ENCODE measurements around the gene LIPC.

Gene LIPC

GRCh38 chr15:58526647-58527192, 94.9 kb downstream of the LIPC start:
- Histone ChIP-seq H3K27ac (ENCODE audit: extremely low read depth, low read depth, low read length) (no peak overlapping the region), H3K4me1 (ENCODE audit: control insufficient read depth, insufficient read depth, low read length) (no peaks in the 10 kb centered on the region), H3K9me3 (ENCODE audit: control insufficient read depth, insufficient read depth, low read depth, low read length) (no peaks in the 10 kb centered on the region), H3K36me3 (ENCODE audit: control insufficient read depth in 2 of 2, insufficient read depth in 1 of 2, low read length in 2 of 2) (no peaks in the 10 kb centered on the region), H3K4me3 (ENCODE audit: low read depth, low read length) (no peak overlapping the region)
- TF ChIP-seq MEIS1 (CRISPR knock-in tag; IDR thresholded peaks at IDR 0.05; ENCODE audit: borderline replicate concordance) = no peak
- TF ChIP-seq ZNF600 (tag by site-specific recombination; IDR thresholded peaks at IDR 0.05) = no peak
- TF ChIP-seq IKZF3 (tag by site-specific recombination; IDR thresholded peaks at IDR 0.05) = no peak
- no peak for TF ChIP-seq ZNF514 (tag by site-specific recombination; IDR thresholded peaks at IDR 0.05)
- no peak for TF ChIP-seq ZNF18 (tag by site-specific recombination; IDR thresholded peaks at IDR 0.05)
- no peak for TF ChIP-seq ZNF426 (tag by site-specific recombination; IDR thresholded peaks at IDR 0.05)
- no peak for TF ChIP-seq ZNF114 (tag by site-specific recombination; IDR thresholded peaks at IDR 0.05)
- TF ChIP-seq, protein P1, sequence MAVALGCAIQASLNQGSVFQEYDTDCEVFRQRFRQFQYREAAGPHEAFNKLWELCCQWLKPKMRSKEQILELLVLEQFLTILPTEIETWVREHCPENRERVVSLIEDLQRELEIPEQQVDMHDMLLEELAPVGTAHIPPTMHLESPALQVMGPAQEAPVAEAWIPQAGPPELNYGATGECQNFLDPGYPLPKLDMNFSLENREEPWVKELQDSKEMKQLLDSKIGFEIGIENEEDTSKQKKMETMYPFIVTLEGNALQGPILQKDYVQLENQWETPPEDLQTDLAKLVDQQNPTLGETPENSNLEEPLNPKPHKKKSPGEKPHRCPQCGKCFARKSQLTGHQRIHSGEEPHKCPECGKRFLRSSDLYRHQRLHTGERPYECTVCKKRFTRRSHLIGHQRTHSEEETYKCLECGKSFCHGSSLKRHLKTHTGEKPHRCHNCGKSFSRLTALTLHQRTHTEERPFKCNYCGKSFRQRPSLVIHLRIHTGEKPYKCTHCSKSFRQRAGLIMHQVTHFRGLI (tag by site-specific recombination; IDR thresholded peaks at IDR 0.05) = no peak
- no peak for TF ChIP-seq OSR2 (tag by site-specific recombination; IDR thresholded peaks at IDR 0.05)
- TF ChIP-seq, protein P2, sequence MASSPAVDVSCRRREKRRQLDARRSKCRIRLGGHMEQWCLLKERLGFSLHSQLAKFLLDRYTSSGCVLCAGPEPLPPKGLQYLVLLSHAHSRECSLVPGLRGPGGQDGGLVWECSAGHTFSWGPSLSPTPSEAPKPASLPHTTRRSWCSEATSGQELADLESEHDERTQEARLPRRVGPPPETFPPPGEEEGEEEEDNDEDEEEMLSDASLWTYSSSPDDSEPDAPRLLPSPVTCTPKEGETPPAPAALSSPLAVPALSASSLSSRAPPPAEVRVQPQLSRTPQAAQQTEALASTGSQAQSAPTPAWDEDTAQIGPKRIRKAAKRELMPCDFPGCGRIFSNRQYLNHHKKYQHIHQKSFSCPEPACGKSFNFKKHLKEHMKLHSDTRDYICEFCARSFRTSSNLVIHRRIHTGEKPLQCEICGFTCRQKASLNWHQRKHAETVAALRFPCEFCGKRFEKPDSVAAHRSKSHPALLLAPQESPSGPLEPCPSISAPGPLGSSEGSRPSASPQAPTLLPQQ (tag by site-specific recombination; IDR thresholded peaks at IDR 0.05) = no peak
- TF ChIP-seq ZNF274 (IDR thresholded peaks at IDR 0.05; ENCODE audit: low read length) = no peak
- no peak for TF ChIP-seq ZNF274 (tag by site-specific recombination; IDR thresholded peaks at IDR 0.05; ENCODE audit: borderline replicate concordance)
- TF ChIP-seq ZNF639 (tag by site-specific recombination; IDR thresholded peaks at IDR 0.05) = no peak
- no peak for TF ChIP-seq ZNF404 (tag by site-specific recombination; IDR thresholded peaks at IDR 0.05)
- no peak for TF ChIP-seq ZNF221 (tag by site-specific recombination; IDR thresholded peaks at IDR 0.05; ENCODE audit: borderline replicate concordance)
- CTCF ChIA-PET = no interaction called here
- POLR2A ChIA-PET = no interaction called here

DNA sequence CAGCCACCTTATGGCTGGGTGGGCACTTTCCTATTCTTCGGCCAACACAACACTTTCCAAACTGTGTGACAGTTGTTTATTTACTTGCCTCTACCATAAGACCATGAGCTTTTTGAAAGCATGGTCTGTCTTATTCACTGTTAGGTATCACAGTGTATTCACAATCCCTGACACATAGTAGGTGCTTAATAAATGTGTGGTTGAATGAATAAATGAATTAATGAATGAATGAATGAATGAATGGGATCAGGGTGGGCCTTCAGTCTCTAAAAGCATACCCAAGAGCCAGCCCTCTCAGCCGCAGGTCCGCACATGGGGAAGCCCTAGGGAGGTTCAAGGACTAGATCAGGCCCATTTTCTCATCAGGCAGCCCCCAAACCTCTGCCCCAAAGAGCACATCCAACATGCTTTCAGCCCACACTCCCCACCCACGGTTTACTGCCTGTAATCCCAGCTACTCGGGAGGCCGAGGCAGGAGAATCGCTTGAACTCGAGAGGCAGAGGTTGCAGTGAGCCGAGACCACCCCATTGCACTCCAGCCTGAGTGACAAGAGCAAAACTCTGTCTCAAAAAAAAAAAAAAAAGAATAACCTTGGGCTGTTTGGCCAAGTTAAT, 95.9 kb downstream of the LIPC start:
- CTCF ChIA-PET = no interaction called here
- Histone ChIP-seq H3K27ac (ENCODE audit: extremely low read depth, low read depth, low read length) (no peak overlapping the region), H3K9me3 (ENCODE audit: control insufficient read depth, insufficient read depth, low read depth, low read length) (no peaks in the 10 kb centered on the region), H3K4me3 (ENCODE audit: low read depth, low read length) (no peak overlapping the region), H3K36me3 (ENCODE audit: control insufficient read depth in 2 of 2, insufficient read depth in 1 of 2, low read length in 2 of 2) (no peaks in the 10 kb centered on the region), H3K4me1 (ENCODE audit: control insufficient read depth, insufficient read depth, low read length) (no peaks in the 10 kb centered on the region)
- POLR2A ChIA-PET = no interaction called here
- TF ChIP-seq, protein P3, sequence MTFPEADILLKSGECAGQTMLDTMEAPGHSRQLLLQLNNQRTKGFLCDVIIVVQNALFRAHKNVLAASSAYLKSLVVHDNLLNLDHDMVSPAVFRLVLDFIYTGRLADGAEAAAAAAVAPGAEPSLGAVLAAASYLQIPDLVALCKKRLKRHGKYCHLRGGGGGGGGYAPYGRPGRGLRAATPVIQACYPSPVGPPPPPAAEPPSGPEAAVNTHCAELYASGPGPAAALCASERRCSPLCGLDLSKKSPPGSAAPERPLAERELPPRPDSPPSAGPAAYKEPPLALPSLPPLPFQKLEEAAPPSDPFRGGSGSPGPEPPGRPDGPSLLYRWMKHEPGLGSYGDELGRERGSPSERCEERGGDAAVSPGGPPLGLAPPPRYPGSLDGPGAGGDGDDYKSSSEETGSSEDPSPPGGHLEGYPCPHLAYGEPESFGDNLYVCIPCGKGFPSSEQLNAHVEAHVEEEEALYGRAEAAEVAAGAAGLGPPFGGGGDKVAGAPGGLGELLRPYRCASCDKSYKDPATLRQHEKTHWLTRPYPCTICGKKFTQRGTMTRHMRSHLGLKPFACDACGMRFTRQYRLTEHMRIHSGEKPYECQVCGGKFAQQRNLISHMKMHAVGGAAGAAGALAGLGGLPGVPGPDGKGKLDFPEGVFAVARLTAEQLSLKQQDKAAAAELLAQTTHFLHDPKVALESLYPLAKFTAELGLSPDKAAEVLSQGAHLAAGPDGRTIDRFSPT (tag by site-specific recombination; IDR thresholded peaks at IDR 0.05) = no peak
- TF ChIP-seq, protein P4, sequence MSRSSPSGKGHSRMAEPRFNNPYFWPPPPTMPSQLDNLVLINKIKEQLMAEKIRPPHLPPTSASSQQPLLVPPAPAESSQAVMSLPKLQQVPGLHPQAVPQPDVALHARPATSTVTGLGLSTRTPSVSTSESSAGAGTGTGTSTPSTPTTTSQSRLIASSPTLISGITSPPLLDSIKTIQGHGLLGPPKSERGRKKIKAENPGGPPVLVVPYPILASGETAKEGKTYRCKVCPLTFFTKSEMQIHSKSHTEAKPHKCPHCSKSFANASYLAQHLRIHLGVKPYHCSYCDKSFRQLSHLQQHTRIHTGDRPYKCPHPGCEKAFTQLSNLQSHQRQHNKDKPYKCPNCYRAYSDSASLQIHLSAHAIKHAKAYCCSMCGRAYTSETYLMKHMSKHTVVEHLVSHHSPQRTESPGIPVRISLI (tag by site-specific recombination; IDR thresholded peaks at IDR 0.05) = no peak
- TF ChIP-seq, protein P5, sequence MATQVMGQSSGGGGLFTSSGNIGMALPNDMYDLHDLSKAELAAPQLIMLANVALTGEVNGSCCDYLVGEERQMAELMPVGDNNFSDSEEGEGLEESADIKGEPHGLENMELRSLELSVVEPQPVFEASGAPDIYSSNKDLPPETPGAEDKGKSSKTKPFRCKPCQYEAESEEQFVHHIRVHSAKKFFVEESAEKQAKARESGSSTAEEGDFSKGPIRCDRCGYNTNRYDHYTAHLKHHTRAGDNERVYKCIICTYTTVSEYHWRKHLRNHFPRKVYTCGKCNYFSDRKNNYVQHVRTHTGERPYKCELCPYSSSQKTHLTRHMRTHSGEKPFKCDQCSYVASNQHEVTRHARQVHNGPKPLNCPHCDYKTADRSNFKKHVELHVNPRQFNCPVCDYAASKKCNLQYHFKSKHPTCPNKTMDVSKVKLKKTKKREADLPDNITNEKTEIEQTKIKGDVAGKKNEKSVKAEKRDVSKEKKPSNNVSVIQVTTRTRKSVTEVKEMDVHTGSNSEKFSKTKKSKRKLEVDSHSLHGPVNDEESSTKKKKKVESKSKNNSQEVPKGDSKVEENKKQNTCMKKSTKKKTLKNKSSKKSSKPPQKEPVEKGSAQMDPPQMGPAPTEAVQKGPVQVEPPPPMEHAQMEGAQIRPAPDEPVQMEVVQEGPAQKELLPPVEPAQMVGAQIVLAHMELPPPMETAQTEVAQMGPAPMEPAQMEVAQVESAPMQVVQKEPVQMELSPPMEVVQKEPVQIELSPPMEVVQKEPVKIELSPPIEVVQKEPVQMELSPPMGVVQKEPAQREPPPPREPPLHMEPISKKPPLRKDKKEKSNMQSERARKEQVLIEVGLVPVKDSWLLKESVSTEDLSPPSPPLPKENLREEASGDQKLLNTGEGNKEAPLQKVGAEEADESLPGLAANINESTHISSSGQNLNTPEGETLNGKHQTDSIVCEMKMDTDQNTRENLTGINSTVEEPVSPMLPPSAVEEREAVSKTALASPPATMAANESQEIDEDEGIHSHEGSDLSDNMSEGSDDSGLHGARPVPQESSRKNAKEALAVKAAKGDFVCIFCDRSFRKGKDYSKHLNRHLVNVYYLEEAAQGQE (tag by site-specific recombination; IDR thresholded peaks at IDR 0.05) = no peak
- TF ChIP-seq GFI1B (tag by site-specific recombination; IDR thresholded peaks at IDR 0.05) (no peak), ZNF639 (tag by site-specific recombination; IDR thresholded peaks at IDR 0.05) (no peak)

All from HEK293 (cell line).